Activated naive CD8-positive, alpha-beta T cell treated with anti-CD3 and anti-CD28 coated beads, Interleukin-2, amount 10 ng/mL, durations not matched to agents 7 days and 5 days (primary cell): ENCODE results near the gene BTG2. TPM values are rescaled to one million over a fixed set of nuclear protein-coding genes. Genes with fewer than 3 reads are reported as not detected.
"Not testable (repeated sequence)": the region's sequence is repeated elsewhere in the genome, so short reads cannot be mapped to it uniquely, and the experiment has no call there.

ENCODE experiments used
- ATAC-seq: fragments of 150-1000 bp; cut with Tn5 transposase; one replicate; pipeline ENCODE4 v1.10.0; 2021; ENCODE audit warnings: low read depth, moderate library complexity
- POLR2A ChIA-PET: fragments of 350-600 bp; sonication (Branson Sonifier 250); formaldehyde crosslinking; loops from one replicate; lab custom pipeline; 2021; ENCODE audit warnings: antibody characterized with exemption; lab: Charles Lee
- DNase-seq: peaks from one replicate; pipeline ENCODE4 v3.0.0; 2021
- H3K27ac Mint-ChIP-seq: one replicate; pipeline ENCODE4 v1.8.0; 2022; ENCODE audit warnings: mild to moderate bottlenecking, mixed read lengths
- H3K27me3 Mint-ChIP-seq: one replicate; pipeline ENCODE4 v1.8.0; 2022; ENCODE audit warnings: mild to moderate bottlenecking, moderate library complexity, mixed read lengths
- H3K36me3 Mint-ChIP-seq: one replicate; pipeline ENCODE4 v1.8.0; 2021; ENCODE audit warnings: mild to moderate bottlenecking, mixed read lengths
- H3K4me1 Mint-ChIP-seq: one replicate; pipeline ENCODE4 v1.8.0; 2021; ENCODE audit warnings: mixed read lengths
- H3K4me3 Mint-ChIP-seq: one replicate; pipeline ENCODE4 v1.8.0; 2022; ENCODE audit warnings: mild to moderate bottlenecking, moderate library complexity, mixed read lengths
- H3K9me3 Mint-ChIP-seq: one replicate; pipeline ENCODE4 v1.8.0; 2021; ENCODE audit warnings: mixed read lengths
- total RNA-seq, 2 experiments: library from RNA; stranded (reverse); gene quantifications; one replicate each; pipeline ENCODE4 v1.2.3, GENCODE V29; 2021

BTG2 gene
- total RNA-seq, 2 experiments from 2014 or later, result 90.3 to 99.8 TPM

GRCh38 chr1:203304391-203304918, 864 bp upstream of the BTG2 start:
- ATAC-seq (no peak), DNase-seq (no peak)

GRCh38 chr1:203305809-203306088, 430 bp downstream of the BTG2 start:
- Mint-ChIP-seq H3K4me3 (peak overlapping the region; percentile 94), H3K27me3 (no peaks in the 10 kb centered on the region), H3K9me3 (peaks cover 1% of the 10 kb centered on the region), H3K27ac (peak overlapping the region; percentile 90), H3K4me1 (peaks cover 54% of the 10 kb centered on the region), H3K36me3 (peaks cover 44% of the 10 kb centered on the region)
- POLR2A ChIA-PET, result interaction anchor here (2.6 to 9.3 kb wide), 8 partner anchors 11 to 38 kb away, joined by 12 to 309 read pairs (median 36); no protein-coding TSS in a partner anchor
- DNase-seq (no peak), ATAC-seq (peak; percentile 16)

More at GRCh38 chr1:203304391-203304918, 864 bp upstream of the BTG2 start:
- Mint-ChIP-seq H3K9me3 (peaks cover 1% of the 10 kb centered on the region), H3K4me3 (peak overlapping the region; percentile 72), H3K27ac (peak overlapping the region; percentile 95), H3K27me3 (no peaks in the 10 kb centered on the region), H3K4me1 (peaks cover 49% of the 10 kb centered on the region), H3K36me3 (peaks cover 31% of the 10 kb centered on the region)
- POLR2A ChIA-PET, result interaction anchor here (1.0 to 9.3 kb wide), 8 partner anchors 10 to 37 kb away, joined by 3 to 309 read pairs (median 36); no protein-coding TSS in a partner anchor

GRCh38 chr1:203306089-203306964, 1.0 kb downstream of the BTG2 start:
- DNase-seq, result peak; percentile 59
- peak; percentile 10 for ATAC-seq
- Mint-ChIP-seq H3K9me3 (peaks cover 1% of the 10 kb centered on the region), H3K27ac (peak overlapping the region; percentile 90), H3K27me3 (no peaks in the 10 kb centered on the region), H3K4me3 (peak overlapping the region; percentile 94), H3K36me3 (peaks cover 50% of the 10 kb centered on the region), H3K4me1 (peaks cover 56% of the 10 kb centered on the region)
- POLR2A ChIA-PET, result interaction anchor here (0.9 to 9.3 kb wide), 12 partner anchors 8 to 458 kb away, joined by 4 to 309 read pairs (median 18); partner anchors contain the start of gene LAX1

- peak overlapping the region; percentile 90 for H3K27ac Mint-ChIP-seq
- ATAC-seq, result no peak
- peaks cover 53% of the 10 kb centered on the region for H3K36me3 Mint-ChIP-seq
- no peaks in the 10 kb centered on the region for H3K27me3 Mint-ChIP-seq
- peaks cover 1% of the 10 kb centered on the region for H3K9me3 Mint-ChIP-seq
- peak overlapping the region; percentile 94 for H3K4me3 Mint-ChIP-seq
- peak; percentile 70 for DNase-seq
- H3K4me1 Mint-ChIP-seq, result peaks cover 58% of the 10 kb centered on the region
- POLR2A ChIA-PET, result interaction anchor here (0.9 to 9.3 kb wide), 13 partner anchors 8 to 458 kb away, joined by 4 to 309 read pairs (median 14); partner anchors contain the start of gene LAX1
These were observed 1.7 kb downstream of the BTG2 start for GRCh38 chr1:203306965-203307541.

- H3K27ac Mint-ChIP-seq, result peak overlapping the region; percentile 90
- H3K4me3 Mint-ChIP-seq, result peak overlapping the region; percentile 94
- no peaks in the 10 kb centered on the region for H3K9me3 Mint-ChIP-seq
- H3K27me3 Mint-ChIP-seq, result no peaks in the 10 kb centered on the region
- peaks cover 55% of the 10 kb centered on the region for H3K4me1 Mint-ChIP-seq
- DNase-seq (no peak), ATAC-seq (no peak)
- POLR2A ChIA-PET, result interaction anchor here (0.9 to 9.3 kb wide), 12 partner anchors 9 to 457 kb away, joined by 4 to 309 read pairs (median 13); partner anchors contain the start of gene LAX1
- H3K36me3 Mint-ChIP-seq, result peaks cover 53% of the 10 kb centered on the region
These were observed 2.4 kb downstream of the BTG2 start for GRCh38 chr1:203307641-203308126.

- Mint-ChIP-seq H3K27ac (peak overlapping the region; percentile 90), H3K9me3 (no peaks in the 10 kb centered on the region), H3K27me3 (no peaks in the 10 kb centered on the region), H3K36me3 (peaks cover 53% of the 10 kb centered on the region), H3K4me1 (peaks cover 55% of the 10 kb centered on the region), H3K4me3 (peak overlapping the region; percentile 94)
- DNase-seq (no peak), ATAC-seq (no peak)
- POLR2A ChIA-PET, result interaction anchor here (1.2 to 9.3 kb wide), 10 partner anchors 9 to 41 kb away, joined by 4 to 309 read pairs (median 18); no protein-coding TSS in a partner anchor
These were observed 3.1 kb downstream of the BTG2 start for GRCh38 chr1:203308328-203308922.

GRCh38 chr1:203308923-203309331, 3.6 kb downstream of the BTG2 start:
- DNase-seq (no peak), ATAC-seq (no peak)
- H3K9me3 Mint-ChIP-seq, result no peaks in the 10 kb centered on the region
- H3K4me1 Mint-ChIP-seq, result peaks cover 53% of the 10 kb centered on the region
- no peaks in the 10 kb centered on the region for H3K27me3 Mint-ChIP-seq
- H3K36me3 Mint-ChIP-seq, result peaks cover 57% of the 10 kb centered on the region
- H3K4me3 Mint-ChIP-seq, result peak overlapping the region; percentile 94
- H3K27ac Mint-ChIP-seq, result peak overlapping the region; percentile 90
- POLR2A ChIA-PET, result interaction anchor here (0.7 to 9.3 kb wide), 7 partner anchors 9 to 41 kb away, joined by 3 to 309 read pairs (median 11); no protein-coding TSS in a partner anchor

GRCh38 chr1:203311368-203312301, 6.3 kb downstream of the BTG2 start:
- Mint-ChIP-seq H3K4me3 (no peak overlapping the region), H3K9me3 (no peaks in the 10 kb centered on the region), H3K27me3 (no peaks in the 10 kb centered on the region), H3K27ac (peak overlapping the region; percentile 56), H3K4me1 (peaks cover 45% of the 10 kb centered on the region), H3K36me3 (peaks cover 62% of the 10 kb centered on the region)
- POLR2A ChIA-PET, result interaction anchor here (1.0 to 9.3 kb wide), 4 partner anchors 12 to 39 kb away, joined by 6 to 309 read pairs (median 129); no protein-coding TSS in a partner anchor
- no peak for DNase-seq
- no peak for ATAC-seq

GRCh38 chr1:203314025-203314759, 8.9 kb downstream of the BTG2 start:
- Mint-ChIP-seq H3K36me3 (peaks cover 36% of the 10 kb centered on the region), H3K4me1 (peaks cover 32% of the 10 kb centered on the region)
- not testable (repeated sequence) for H3K27ac Mint-ChIP-seq, H3K4me3 Mint-ChIP-seq, DNase-seq, H3K27me3 Mint-ChIP-seq, H3K9me3 Mint-ChIP-seq, ATAC-seq
- POLR2A ChIA-PET, result interaction anchor here (9.3 kb wide), 1 partner anchor 10 kb away, joined by 309 read pairs; no protein-coding TSS in a partner anchor

GRCh38 chr1:203316626-203317093, 11.3 kb downstream of the BTG2 start:
- H3K27ac Mint-ChIP-seq, result no peak overlapping the region
- no peak for ATAC-seq
- DNase-seq, result no peak
- H3K36me3 Mint-ChIP-seq, result peaks cover 13% of the 10 kb centered on the region
- H3K9me3 Mint-ChIP-seq, result no peaks in the 10 kb centered on the region
- POLR2A ChIA-PET, result interaction anchor here (0.9 to 2.8 kb wide), 3 partner anchors 10 to 27 kb away, joined by 3 to 27 read pairs (median 8); partner anchors contain the start of gene BTG2
- H3K4me1 Mint-ChIP-seq, result peaks cover 33% of the 10 kb centered on the region
- H3K4me3 Mint-ChIP-seq, result no peak overlapping the region
- peaks cover 4% of the 10 kb centered on the region for H3K27me3 Mint-ChIP-seq
